Activated naive CD4-positive, alpha-beta T cell treated with anti-CD3 and anti-CD28 coated beads for 36 hours (primary cell): Measurements from ENCODE around the gene PCDH9. TPM values are rescaled to one million over a fixed set of nuclear protein-coding genes. Genes with fewer than 3 reads are reported as not detected.

ENCODE experiments used
- CTCF ChIA-PET: fragments of 350-600 bp; sonication (Branson Sonifier 250); formaldehyde crosslinking; loops from one replicate; lab custom pipeline; 2021; ENCODE audit warnings: antibody characterized with exemption; lab: Charles Lee
- DNase-seq: peaks from one replicate; pipeline ENCODE4 v3.0.0-alpha.2; 2020
- H3K27ac Mint-ChIP-seq: one replicate; pipeline ENCODE4 v1.8.0; 2021; ENCODE audit warnings: mild to moderate bottlenecking, mixed read lengths
- H3K27me3 Mint-ChIP-seq: one replicate; pipeline ENCODE4 v1.8.0; 2021; ENCODE audit warnings: low read depth, mixed read lengths
- H3K36me3 Mint-ChIP-seq: one replicate; pipeline ENCODE4 v1.8.0; 2021; ENCODE audit warnings: low read depth, mixed read lengths
- H3K4me1 Mint-ChIP-seq: one replicate; pipeline ENCODE4 v1.8.0; 2021; ENCODE audit warnings: low read depth, mixed read lengths
- H3K4me3 Mint-ChIP-seq: one replicate; pipeline ENCODE4 v1.8.0; 2021; ENCODE audit warnings: mild to moderate bottlenecking, moderate library complexity, mixed read lengths
- H3K9me3 Mint-ChIP-seq: one replicate; pipeline ENCODE4 v1.8.0; 2021; ENCODE audit warnings: mixed read lengths
- intact Hi-C: fragments of 100-400 bp; cut with micrococcal nuclease; formaldehyde crosslinking; loops from one replicate; pipeline ENCODE4 v1.15.1; 2023
- total RNA-seq, 2 experiments: library from RNA; stranded (reverse); gene quantifications; one replicate each; pipeline ENCODE4 v1.2.3, GENCODE V29; 2021

The PCDH9 gene
- total RNA-seq, 2 experiments from 2014 or later: 0.10 to 0.15 TPM

GRCh38 chr13:66585669-66586203, 644.4 kb downstream of the PCDH9 start:
- no peaks in the 10 kb centered on the region for H3K4me1 Mint-ChIP-seq
- intact Hi-C loops: no loop called here
- no peaks in the 10 kb centered on the region for H3K36me3 Mint-ChIP-seq
- H3K27ac Mint-ChIP-seq: no peak overlapping the region
- H3K4me3 Mint-ChIP-seq: no peak overlapping the region
- no peaks in the 10 kb centered on the region for H3K9me3 Mint-ChIP-seq
- DNase-seq: no peak
- no peaks in the 10 kb centered on the region for H3K27me3 Mint-ChIP-seq
- CTCF ChIA-PET: no interaction called here

- H3K4me1 Mint-ChIP-seq: no peaks in the 10 kb centered on the region
- intact Hi-C loops: no loop called here
- H3K27ac Mint-ChIP-seq: no peak overlapping the region
- no peaks in the 10 kb centered on the region for H3K27me3 Mint-ChIP-seq
- no peak for DNase-seq
- no peak overlapping the region for H3K4me3 Mint-ChIP-seq
- no peaks in the 10 kb centered on the region for H3K9me3 Mint-ChIP-seq
- no peaks in the 10 kb centered on the region for H3K36me3 Mint-ChIP-seq
- CTCF ChIA-PET: no interaction called here
These were observed 648.5 kb downstream of the PCDH9 start for GRCh38 chr13:66581675-66582074.

GRCh38 chr13:66578305-66578704, 651.8 kb downstream of the PCDH9 start:
- Mint-ChIP-seq H3K4me1 (no peaks in the 10 kb centered on the region), H3K27me3 (peaks cover 2% of the 10 kb centered on the region), H3K36me3 (no peaks in the 10 kb centered on the region), H3K27ac (no peak overlapping the region), H3K4me3 (no peak overlapping the region), H3K9me3 (peaks cover 2% of the 10 kb centered on the region)
- CTCF ChIA-PET: no interaction called here
- DNase-seq: no peak
- intact Hi-C loops: no loop called here

- Mint-ChIP-seq H3K4me3 (no peak overlapping the region), H3K9me3 (peaks cover 2% of the 10 kb centered on the region), H3K27me3 (peaks cover 2% of the 10 kb centered on the region), H3K27ac (no peak overlapping the region), H3K36me3 (no peaks in the 10 kb centered on the region), H3K4me1 (no peaks in the 10 kb centered on the region)
- CTCF ChIA-PET: no interaction called here
- no peak for DNase-seq
- intact Hi-C loops: no loop called here
These were observed 652.8 kb downstream of the PCDH9 start for GRCh38 chr13:66577358-66577757.

GRCh38 chr13:66576381-66576780, 653.8 kb downstream of the PCDH9 start:
- H3K27me3 Mint-ChIP-seq: peaks cover 2% of the 10 kb centered on the region
- intact Hi-C loops: no loop called here
- DNase-seq: no peak
- H3K4me1 Mint-ChIP-seq: no peaks in the 10 kb centered on the region
- H3K36me3 Mint-ChIP-seq: no peaks in the 10 kb centered on the region
- CTCF ChIA-PET: no interaction called here
- no peak overlapping the region for H3K27ac Mint-ChIP-seq
- peaks cover 2% of the 10 kb centered on the region for H3K9me3 Mint-ChIP-seq
- no peak overlapping the region for H3K4me3 Mint-ChIP-seq

GRCh38 chr13:66574606-66575005, 655.5 kb downstream of the PCDH9 start:
- H3K9me3 Mint-ChIP-seq: peaks cover 2% of the 10 kb centered on the region
- peaks cover 2% of the 10 kb centered on the region for H3K27me3 Mint-ChIP-seq
- CTCF ChIA-PET: no interaction called here
- no peaks in the 10 kb centered on the region for H3K4me1 Mint-ChIP-seq
- DNase-seq: no peak
- H3K36me3 Mint-ChIP-seq: no peaks in the 10 kb centered on the region
- no peak overlapping the region for H3K27ac Mint-ChIP-seq
- intact Hi-C loops: no loop called here
- no peak overlapping the region for H3K4me3 Mint-ChIP-seq

DNA sequence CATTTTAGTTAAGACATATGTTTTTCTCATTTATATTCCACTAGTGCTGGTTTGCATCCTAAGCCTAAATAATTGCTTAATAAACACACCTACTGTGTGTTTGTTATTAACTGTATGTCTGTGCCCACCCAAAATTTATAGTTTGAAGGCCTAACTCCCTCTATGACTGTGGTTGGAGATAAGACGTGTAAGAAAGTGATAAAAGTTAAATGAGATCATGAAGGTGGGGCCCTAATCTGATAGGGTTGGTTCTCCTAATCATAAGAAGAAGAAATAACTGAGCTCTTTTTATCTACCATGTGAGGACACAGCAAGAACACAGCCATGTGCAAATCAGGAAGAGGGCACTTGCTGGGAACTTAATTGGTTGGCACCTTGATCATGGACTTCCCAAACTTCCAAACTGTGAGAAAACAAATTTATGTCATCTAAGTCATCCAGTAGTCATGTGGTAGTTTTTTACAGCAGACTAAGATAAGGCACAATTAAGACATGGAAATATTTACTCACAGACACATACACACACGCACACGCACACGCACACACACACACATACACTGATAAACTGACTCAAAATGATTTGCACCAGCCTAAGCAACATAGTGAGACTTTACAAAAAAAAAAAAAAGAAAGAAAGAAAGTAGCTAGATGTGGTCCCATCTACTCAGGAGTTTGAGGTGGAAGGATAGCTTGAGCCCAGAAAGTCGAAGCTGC, 662.1 kb downstream of the PCDH9 start:
- intact Hi-C loops: no loop called here
- Mint-ChIP-seq H3K9me3 (peaks cover 4% of the 10 kb centered on the region), H3K4me3 (no peak overlapping the region), H3K4me1 (no peaks in the 10 kb centered on the region), H3K27ac (no peak overlapping the region), H3K27me3 (no peaks in the 10 kb centered on the region), H3K36me3 (no peaks in the 10 kb centered on the region)
- no peak for DNase-seq
- CTCF ChIA-PET: no interaction called here

DNA sequence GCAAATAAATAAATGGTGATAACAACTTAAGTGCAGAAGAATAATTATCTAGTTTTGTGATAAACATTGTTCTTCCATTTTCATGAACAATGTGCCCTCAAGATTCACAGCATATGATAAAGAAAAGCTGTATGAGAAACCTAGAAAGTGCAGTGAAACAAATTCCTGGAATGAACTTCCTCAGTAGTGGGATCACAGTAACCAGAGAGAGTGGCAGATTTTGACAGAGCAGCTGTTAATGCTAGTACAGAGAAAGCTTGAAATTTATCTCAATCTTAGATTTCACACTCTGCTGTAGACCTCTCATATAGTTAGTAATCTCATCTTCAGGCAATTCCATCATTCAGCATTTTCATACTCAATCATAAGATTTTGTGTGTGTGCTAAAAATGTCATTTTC, 664.9 kb downstream of the PCDH9 start:
- no peak overlapping the region for H3K27ac Mint-ChIP-seq
- no peaks in the 10 kb centered on the region for H3K4me1 Mint-ChIP-seq
- intact Hi-C loops: no loop called here
- H3K36me3 Mint-ChIP-seq: no peaks in the 10 kb centered on the region
- DNase-seq: no peak
- H3K27me3 Mint-ChIP-seq: no peaks in the 10 kb centered on the region
- peaks cover 10% of the 10 kb centered on the region for H3K9me3 Mint-ChIP-seq
- CTCF ChIA-PET: no interaction called here
- no peak overlapping the region for H3K4me3 Mint-ChIP-seq

DNA sequence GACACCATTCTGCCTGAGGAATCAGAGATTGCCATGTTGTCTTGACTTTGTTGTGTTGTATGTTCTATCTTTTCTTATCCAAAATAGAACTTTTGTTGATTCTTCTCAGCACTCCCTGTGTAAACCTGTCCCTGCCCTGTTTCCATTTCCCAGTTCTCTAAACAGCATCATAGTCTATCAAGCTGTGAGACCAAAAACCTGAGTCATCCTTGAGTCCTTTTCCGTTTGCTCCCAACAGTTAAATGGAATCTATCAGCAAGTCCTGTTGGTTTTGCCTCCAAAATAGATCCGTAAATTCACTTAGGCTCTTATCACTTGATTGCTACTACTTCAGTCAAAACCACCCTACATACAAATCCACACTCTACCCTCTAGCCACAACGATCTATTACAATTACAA, 667.1 kb downstream of the PCDH9 start:
- CTCF ChIA-PET: no interaction called here

GRCh38 chr13:66562054-66562453, 668.1 kb downstream of the PCDH9 start:
- CTCF ChIA-PET: no interaction called here
- no peak for DNase-seq
- Mint-ChIP-seq H3K36me3 (no peaks in the 10 kb centered on the region), H3K27me3 (no peaks in the 10 kb centered on the region), H3K4me1 (no peaks in the 10 kb centered on the region), H3K4me3 (no peak overlapping the region), H3K27ac (no peak overlapping the region), H3K9me3 (peaks cover 10% of the 10 kb centered on the region)
- intact Hi-C loops: no loop called here

More for the DNA sequence above, 667.1 kb downstream of the PCDH9 start:
- no peaks in the 10 kb centered on the region for H3K4me1 Mint-ChIP-seq
- no peak overlapping the region for H3K27ac Mint-ChIP-seq
- no peak for DNase-seq
- H3K36me3 Mint-ChIP-seq: no peaks in the 10 kb centered on the region
- intact Hi-C loops: no loop called here
- no peak overlapping the region for H3K4me3 Mint-ChIP-seq
- peaks cover 10% of the 10 kb centered on the region for H3K9me3 Mint-ChIP-seq
- H3K27me3 Mint-ChIP-seq: no peaks in the 10 kb centered on the region

GRCh38 chr13:66560991-66561390, 669.1 kb downstream of the PCDH9 start:
- H3K27me3 Mint-ChIP-seq: no peaks in the 10 kb centered on the region
- peaks cover 10% of the 10 kb centered on the region for H3K9me3 Mint-ChIP-seq
- no peaks in the 10 kb centered on the region for H3K4me1 Mint-ChIP-seq
- H3K36me3 Mint-ChIP-seq: no peaks in the 10 kb centered on the region
- H3K27ac Mint-ChIP-seq: no peak overlapping the region
- H3K4me3 Mint-ChIP-seq: no peak overlapping the region
- CTCF ChIA-PET: no interaction called here
- DNase-seq: no peak
- intact Hi-C loops: no loop called here

- Mint-ChIP-seq H3K27ac (no peak overlapping the region), H3K9me3 (peaks cover 10% of the 10 kb centered on the region), H3K36me3 (no peaks in the 10 kb centered on the region), H3K4me1 (no peaks in the 10 kb centered on the region), H3K4me3 (no peak overlapping the region), H3K27me3 (no peaks in the 10 kb centered on the region)
- CTCF ChIA-PET: interaction anchor here (0.6 kb wide), 1 partner anchor 147 kb away, joined by 3 read pairs; no protein-coding TSS in a partner anchor
- intact Hi-C loops: no loop called here
- no peak for DNase-seq
These were observed 669.9 kb downstream of the PCDH9 start for GRCh38 chr13:66560189-66560588.

DNA sequence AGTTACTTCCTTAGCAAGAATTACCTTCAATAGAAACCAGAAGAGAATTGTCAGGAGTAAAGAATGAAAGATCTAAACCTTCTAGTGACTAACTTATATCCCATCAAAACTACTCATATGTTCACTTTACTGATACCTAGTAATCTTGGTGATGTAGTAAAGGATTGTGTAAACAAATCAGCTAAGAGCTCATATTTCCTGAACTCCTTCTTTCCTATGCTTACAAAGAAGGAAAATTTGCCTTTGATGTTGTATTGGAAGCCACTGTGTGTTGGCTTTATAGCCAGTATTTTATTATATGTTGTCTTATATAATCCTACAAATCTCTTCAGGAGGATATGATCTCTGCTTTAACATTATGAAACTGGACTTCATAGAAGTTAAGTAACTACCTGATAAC, 671.0 kb downstream of the PCDH9 start:
- intact Hi-C loops: no loop called here
- CTCF ChIA-PET: no interaction called here
- Mint-ChIP-seq H3K9me3 (peaks cover 10% of the 10 kb centered on the region), H3K4me1 (no peaks in the 10 kb centered on the region), H3K27me3 (no peaks in the 10 kb centered on the region), H3K4me3 (no peak overlapping the region), H3K36me3 (no peaks in the 10 kb centered on the region), H3K27ac (no peak overlapping the region)
- DNase-seq: no peak
